ENCODE data around the gene TENT5C.

The TENT5C gene

GRCh38 chr1:117586747-117587498 is 18.9 kb upstream of the TENT5C start:
- DNase-seq = no peak
- in situ Hi-C loops (cut with HindIII; ENCODE audit: low pct_ligation_motif_present, low pct_unique_long_range_greater_than_20kb, low sequenced_read_pairs) = no loop called here

DNA sequence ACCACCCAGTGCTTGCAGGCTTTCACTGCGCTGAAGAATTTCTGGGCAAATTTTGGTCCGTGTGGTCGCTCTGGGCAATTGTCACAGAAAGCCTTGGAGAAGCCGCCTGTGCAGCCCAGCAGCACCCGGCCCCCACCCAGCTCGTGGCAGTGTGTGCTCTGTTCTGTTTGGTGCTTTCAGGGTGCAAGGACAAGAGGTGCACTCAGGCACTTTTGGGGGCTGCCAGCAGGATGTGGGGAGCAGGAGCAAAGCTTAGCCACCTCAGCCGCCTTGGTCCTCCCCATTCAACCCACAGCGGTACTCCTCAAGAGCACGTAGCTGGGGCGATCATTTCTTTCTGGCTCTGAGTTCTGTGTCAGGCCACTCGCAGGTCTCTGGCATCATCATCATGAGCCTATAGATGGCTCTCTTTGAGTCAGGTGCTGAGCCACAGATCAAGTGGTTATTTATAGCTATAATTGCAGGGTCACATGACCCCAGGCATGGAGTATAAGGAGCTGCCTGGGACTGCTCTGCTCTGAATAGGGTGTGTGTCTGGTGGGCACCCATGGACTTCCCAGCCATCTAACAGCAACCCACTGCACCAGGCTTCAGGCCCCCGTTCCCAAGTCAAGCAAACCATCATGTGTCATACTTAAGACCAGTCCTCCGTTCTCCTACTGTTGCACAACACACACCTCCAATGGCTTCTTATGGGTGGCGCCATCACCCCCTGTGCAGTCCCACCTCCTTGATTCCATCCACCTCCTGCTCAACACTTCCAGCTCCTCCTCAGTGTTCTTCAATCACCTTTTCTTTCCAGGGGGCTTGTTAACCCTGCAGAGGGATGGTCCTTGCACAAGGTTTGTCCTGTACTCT is 18.1 kb upstream of the TENT5C start:
- DNase-seq = no peak
- in situ Hi-C loops (cut with HindIII; ENCODE audit: low pct_ligation_motif_present, low pct_unique_long_range_greater_than_20kb, low sequenced_read_pairs) = no loop called here

GRCh38 chr1:117589544-117589943 is 16.3 kb upstream of the TENT5C start:
- in situ Hi-C loops (cut with HindIII; ENCODE audit: low pct_ligation_motif_present, low pct_unique_long_range_greater_than_20kb, low sequenced_read_pairs) = no loop called here
- DNase-seq = no peak

GRCh38 chr1:117590273-117590925 is 15.4 kb upstream of the TENT5C start:
- in situ Hi-C loops (cut with HindIII; ENCODE audit: low pct_ligation_motif_present, low pct_unique_long_range_greater_than_20kb, low sequenced_read_pairs) = no loop called here
- DNase-seq = no peak

GRCh38 chr1:117591252-117591651 is 14.6 kb upstream of the TENT5C start:
- in situ Hi-C loops (cut with HindIII; ENCODE audit: low pct_ligation_motif_present, low pct_unique_long_range_greater_than_20kb, low sequenced_read_pairs) = no loop called here
- DNase-seq = no peak

- in situ Hi-C loops (cut with HindIII; ENCODE audit: low pct_ligation_motif_present, low pct_unique_long_range_greater_than_20kb, low sequenced_read_pairs) = no loop called here
- DNase-seq = no peak
These were observed 13.7 kb upstream of the TENT5C start for GRCh38 chr1:117592155-117592554.

GRCh38 chr1:117594261-117594990 is 11.4 kb upstream of the TENT5C start:
- DNase-seq = no peak
- in situ Hi-C loops (cut with HindIII; ENCODE audit: low pct_ligation_motif_present, low pct_unique_long_range_greater_than_20kb, low sequenced_read_pairs) = no loop called here

- DNase-seq = no peak
- in situ Hi-C loops (cut with HindIII; ENCODE audit: low pct_ligation_motif_present, low pct_unique_long_range_greater_than_20kb, low sequenced_read_pairs) = no loop called here
These were observed 9.7 kb upstream of the TENT5C start for GRCh38 chr1:117596023-117596720.

- in situ Hi-C loops (cut with HindIII; ENCODE audit: low pct_ligation_motif_present, low pct_unique_long_range_greater_than_20kb, low sequenced_read_pairs) = no loop called here
- DNase-seq = no peak
These were observed 7.4 kb upstream of the TENT5C start for GRCh38 chr1:117598489-117598888.

DNA sequence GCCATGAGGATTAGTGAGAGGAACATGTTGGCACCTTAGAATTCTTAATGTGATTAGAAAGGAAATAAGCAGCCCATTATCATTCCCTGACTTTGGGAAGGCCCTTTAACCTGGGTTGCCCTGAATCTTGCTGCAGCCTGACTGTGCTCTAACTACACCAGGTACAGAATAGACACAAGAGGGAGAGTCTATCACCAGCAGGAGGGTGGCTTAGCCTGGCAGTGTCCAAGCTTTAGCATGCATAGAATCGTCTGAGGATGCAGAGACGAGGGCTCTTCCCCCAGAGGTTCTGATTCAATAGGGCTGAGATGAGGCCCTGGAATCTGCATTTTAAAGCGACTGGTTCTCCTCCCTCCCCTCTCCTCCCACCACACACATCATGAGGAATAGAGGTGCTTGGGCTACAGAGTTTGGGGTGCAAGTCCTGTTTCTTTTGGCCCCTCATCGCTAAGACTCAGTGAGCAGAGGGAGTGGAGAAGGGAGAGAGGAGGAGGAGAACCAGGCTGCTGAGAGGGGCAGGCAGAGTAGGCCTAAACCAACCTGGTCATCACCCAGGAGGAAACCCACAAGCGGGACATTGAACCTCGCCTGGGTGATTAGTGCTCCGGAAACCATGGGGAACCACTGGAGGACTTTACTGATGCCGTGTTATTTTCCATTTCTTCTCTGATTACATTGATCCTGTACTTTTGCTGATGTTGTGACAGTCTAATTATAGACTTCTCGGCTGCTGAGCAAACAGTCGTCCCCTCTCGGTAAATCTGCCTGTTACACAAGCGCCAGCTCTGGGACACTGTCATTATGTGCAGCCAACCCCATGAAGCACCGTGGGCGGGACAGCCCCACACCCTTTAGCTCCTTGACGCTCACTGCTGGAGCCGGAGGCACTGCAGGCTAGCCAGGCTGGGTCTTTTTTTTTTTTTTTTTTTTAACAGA is 6.3 kb upstream of the TENT5C start:
- no peak for DNase-seq

GRCh38 chr1:117600325-117600943 is 5.4 kb upstream of the TENT5C start:
- in situ Hi-C loops (cut with HindIII; ENCODE audit: low pct_ligation_motif_present, low pct_unique_long_range_greater_than_20kb, low sequenced_read_pairs) = no loop called here
- no peak for DNase-seq

More for the DNA sequence above, 6.3 kb upstream of the TENT5C start:
- in situ Hi-C loops (cut with HindIII; ENCODE audit: low pct_ligation_motif_present, low pct_unique_long_range_greater_than_20kb, low sequenced_read_pairs) = no loop called here

DNA sequence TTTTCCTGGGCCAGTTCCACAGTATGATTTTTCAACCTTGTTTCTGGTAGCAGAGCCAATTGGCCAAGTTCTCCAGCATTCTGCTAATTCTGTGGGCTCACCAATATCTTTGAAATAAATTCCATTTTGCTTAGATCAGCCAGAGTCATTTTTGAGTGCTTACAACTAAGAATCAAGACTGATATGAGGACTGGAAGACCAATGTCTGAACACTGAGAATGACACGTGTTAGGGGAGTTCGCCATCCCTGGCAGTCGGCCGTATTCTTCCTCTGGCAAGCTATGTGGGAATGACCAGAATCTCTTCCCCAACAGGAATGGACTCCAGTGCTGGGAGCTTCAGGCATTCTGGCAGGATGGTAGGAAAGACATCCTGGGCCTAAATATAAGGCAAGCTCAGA is 4.9 kb upstream of the TENT5C start:
- DNase-seq = no peak
- in situ Hi-C loops (cut with HindIII; ENCODE audit: low pct_ligation_motif_present, low pct_unique_long_range_greater_than_20kb, low sequenced_read_pairs) = no loop called here

- no peak for DNase-seq
- in situ Hi-C loops (cut with HindIII; ENCODE audit: low pct_ligation_motif_present, low pct_unique_long_range_greater_than_20kb, low sequenced_read_pairs) = no loop called here
These were observed 3.0 kb upstream of the TENT5C start for GRCh38 chr1:117602862-117603261.

DNA sequence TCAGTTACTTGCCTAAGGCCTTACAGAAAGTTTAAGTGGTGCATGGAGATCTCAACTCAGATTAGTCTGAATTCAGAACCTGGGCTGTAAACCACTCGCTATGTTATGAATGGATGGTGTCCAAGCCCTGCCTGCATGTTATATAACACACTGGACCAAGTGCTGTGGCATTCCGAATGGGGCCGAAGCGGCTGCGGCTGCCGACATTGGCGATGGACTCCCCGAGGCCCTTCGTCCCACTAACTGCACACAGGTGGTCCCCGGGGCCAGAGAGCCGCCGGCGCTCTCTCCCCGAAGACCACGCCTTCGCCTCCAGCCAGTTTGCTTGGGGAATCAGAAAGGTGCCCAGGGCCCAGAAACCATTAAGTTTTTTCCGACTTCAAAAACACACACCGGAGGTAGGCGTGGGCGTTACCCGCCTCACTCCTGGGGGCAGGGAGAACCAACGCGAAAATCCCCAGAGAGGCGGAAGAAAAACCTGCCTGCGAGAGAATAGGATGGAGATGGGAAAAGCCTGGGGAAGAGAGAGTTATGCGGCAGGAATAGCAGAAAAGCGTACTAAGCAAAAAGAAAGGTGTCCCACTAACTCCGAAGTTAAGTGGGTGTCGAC is 579 bp upstream of the TENT5C start:
- in situ Hi-C loops (cut with HindIII; ENCODE audit: low pct_ligation_motif_present, low pct_unique_long_range_greater_than_20kb, low sequenced_read_pairs) = no loop called here
- no peak for DNase-seq

GRCh38 chr1:117606649-117607430 is 992 bp downstream of the TENT5C start:
- in situ Hi-C loops (cut with HindIII; ENCODE audit: low pct_ligation_motif_present, low pct_unique_long_range_greater_than_20kb, low sequenced_read_pairs) = no loop called here
- no peak for DNase-seq

- in situ Hi-C loops (cut with HindIII; ENCODE audit: low pct_ligation_motif_present, low pct_unique_long_range_greater_than_20kb, low sequenced_read_pairs) = no loop called here
- DNase-seq = no peak
These were observed 1.6 kb downstream of the TENT5C start for GRCh38 chr1:117607471-117607870.

Data from ACHN (cell line).